ENCODE measurements around the gene GMCL2. TPM values are rescaled to one million over a fixed set of nuclear protein-coding genes. Genes with fewer than 3 reads are reported as not detected.

The GMCL2 gene
- total and polyA plus RNA-seq, 5 experiments from 2014 or later: 0.14 TPM; not detected in 4

DNA sequence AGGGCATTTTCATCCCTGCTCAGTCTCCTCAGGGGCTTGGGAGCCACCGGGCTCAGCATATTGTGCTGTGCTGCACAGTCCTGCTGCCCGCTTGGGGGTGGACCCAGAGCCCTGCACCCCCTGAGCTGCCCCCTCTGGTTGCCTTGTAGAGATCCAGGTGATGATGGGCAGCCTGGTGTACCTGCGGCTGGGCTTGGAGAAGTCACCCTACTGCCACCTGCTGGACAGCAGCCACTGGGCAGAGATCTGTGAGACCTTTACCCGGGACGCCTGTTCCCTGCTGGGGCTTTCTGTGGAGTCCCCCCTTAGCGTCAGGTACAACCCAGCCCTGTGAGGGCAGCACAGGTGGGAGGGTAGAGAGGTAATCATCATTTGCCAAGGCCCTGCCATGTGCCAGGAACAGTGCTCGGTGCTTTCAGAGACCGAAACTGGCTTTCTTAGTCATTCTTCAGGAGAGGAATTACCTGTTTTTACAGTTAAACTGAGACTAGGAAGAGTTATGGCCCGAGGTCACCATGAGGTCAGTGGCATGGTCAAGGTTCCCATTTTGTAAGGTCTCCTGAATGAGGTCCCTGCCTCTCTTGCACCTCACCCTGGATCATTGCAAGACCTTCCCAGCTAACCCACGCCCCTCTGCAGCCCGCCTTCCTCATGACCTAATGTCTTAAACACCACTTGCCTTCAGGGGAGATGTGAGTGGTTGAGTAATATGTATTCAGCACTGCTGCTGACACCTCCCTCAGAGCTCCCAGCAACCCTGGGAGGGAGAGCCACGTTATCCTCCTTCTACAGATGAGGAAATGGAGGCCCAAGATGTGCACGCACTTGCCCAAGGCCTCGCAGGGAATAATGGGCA, 41.0 kb downstream of the GMCL2 start:
- no peaks in the 10 kb centered on the region for H3K9me3 Mint-ChIP-seq
- peak; percentile 96 to 99 for ATAC-seq
- peaks cover 7 to 28% (median 13%) of the 10 kb centered on the region in 4 donors for H3K4me1 Mint-ChIP-seq
- POLR2A ChIA-PET: interaction anchor here (0.6 to 1.2 kb wide), 7 partner anchors 17 to 78 kb away, joined by 3 to 12 read pairs (median 3); partner anchors contain the start of gene HNRNPAB
- peak overlapping the region in 4 of 10 donors; percentile 48 to 91 (median 61) for H3K27ac Mint-ChIP-seq
- H3K36me3 Mint-ChIP-seq: peaks cover 0 to 89% (median 2%) of the 10 kb centered on the region in 3 donors
- H3K4me3 Mint-ChIP-seq: no peak overlapping the region
- H3K27me3 Mint-ChIP-seq: no peaks in the 10 kb centered on the region
- DNase-seq: peak; percentile 65 to 89 (median 74)

DNA sequence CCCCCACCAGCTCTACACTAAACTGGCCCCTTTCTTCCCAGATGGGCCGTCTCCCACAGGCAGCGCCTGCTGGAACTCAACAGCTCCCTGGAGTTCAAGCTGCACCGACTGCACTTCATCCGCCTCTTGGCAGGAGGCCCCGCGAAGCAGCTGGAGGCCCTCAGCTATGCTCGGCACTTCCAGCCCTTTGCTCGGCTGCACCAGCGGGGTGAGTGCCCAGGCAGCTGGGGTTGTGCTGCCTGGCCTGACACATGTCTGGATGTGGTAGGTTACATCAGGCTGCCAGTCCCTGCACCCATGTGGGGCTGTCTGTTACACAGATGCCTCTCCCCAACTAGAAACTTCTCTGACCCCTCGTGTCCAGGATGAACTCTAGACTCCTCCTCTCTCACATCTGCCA, 43.3 kb downstream of the GMCL2 start:
- DNase-seq (no peak), ATAC-seq (no peak)
- Mint-ChIP-seq H3K27ac (peak overlapping the region in 2 of 10 donors; percentile 31 to 77), H3K27me3 (no peaks in the 10 kb centered on the region), H3K36me3 (peaks cover 0 to 76% (median 2%) of the 10 kb centered on the region in 3 donors), H3K9me3 (no peaks in the 10 kb centered on the region), H3K4me1 (peaks cover 0 to 12% (median under 1%) of the 10 kb centered on the region in 4 donors), H3K4me3 (no peak overlapping the region)
- POLR2A ChIA-PET: interaction anchor here (0.7 to 1.6 kb wide), 6 partner anchors 9 to 68 kb away, joined by 3 to 4 read pairs (median 3); partner anchors contain the start of gene N4BP3

DNA sequence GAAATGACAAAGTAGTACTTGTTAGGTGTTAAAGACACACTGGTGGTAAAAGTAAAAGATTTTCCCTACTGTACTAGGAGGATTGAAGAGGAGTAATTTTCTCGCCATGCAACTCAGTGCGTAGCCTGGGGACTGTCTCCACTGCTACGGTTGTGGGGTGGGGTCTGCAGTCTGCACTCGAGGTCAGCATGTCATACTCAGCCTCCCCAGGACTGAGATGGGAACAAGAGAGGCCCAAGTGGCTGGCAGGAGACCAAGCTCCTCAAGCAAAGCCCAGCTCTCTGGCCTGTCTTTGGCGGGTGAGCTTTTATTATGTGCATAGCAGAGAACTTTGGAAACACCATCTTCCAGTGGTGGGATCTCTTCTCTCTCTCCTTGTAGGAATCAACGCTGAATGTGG, 43.9 kb downstream of the GMCL2 start:
- ATAC-seq: no peak
- no peak for DNase-seq
- H3K4me3 Mint-ChIP-seq: no peak overlapping the region
- peaks cover 0 to 74% (median 2%) of the 10 kb centered on the region in 3 donors for H3K36me3 Mint-ChIP-seq
- H3K27ac Mint-ChIP-seq: peak overlapping the region in 1 of 10 donors; percentile 11
- H3K4me1 Mint-ChIP-seq: peaks cover 0 to 12% (median under 1%) of the 10 kb centered on the region in 4 donors
- no peaks in the 10 kb centered on the region for H3K27me3 Mint-ChIP-seq
- POLR2A ChIA-PET: interaction anchor here (0.7 to 1.6 kb wide), 3 partner anchors 12 to 67 kb away, joined by 3 read pairs; partner anchors contain the start of gene N4BP3
- H3K9me3 Mint-ChIP-seq: no peaks in the 10 kb centered on the region

DNA sequence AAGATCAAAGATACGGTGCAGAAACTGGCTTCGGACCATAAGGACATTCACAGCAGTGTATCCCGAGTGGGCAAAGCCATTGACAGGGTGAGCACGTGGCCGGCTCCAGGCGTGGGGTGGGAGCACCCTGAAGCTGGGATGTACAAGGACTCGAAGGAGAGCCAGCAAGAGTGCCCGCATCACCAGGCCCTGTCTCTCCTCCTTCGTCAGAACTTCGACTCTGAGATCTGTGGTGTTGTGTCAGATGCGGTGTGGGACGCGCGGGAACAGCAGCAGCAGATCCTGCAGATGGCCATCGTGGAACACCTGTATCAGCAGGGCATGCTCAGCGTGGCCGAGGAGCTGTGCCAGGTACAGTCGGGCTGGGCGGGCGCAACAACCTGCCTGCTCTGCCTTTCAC, 44.5 kb downstream of the GMCL2 start:
- no peaks in the 10 kb centered on the region for H3K9me3 Mint-ChIP-seq
- H3K36me3 Mint-ChIP-seq: peaks cover 0 to 74% (median 2%) of the 10 kb centered on the region in 3 donors
- H3K4me3 Mint-ChIP-seq: no peak overlapping the region
- ATAC-seq (no peak), DNase-seq (no peak)
- peaks cover 0 to 12% (median 0%) of the 10 kb centered on the region in 4 donors for H3K4me1 Mint-ChIP-seq
- H3K27me3 Mint-ChIP-seq: no peaks in the 10 kb centered on the region
- H3K27ac Mint-ChIP-seq: peak overlapping the region in 2 of 10 donors; percentile 11 to 31
- POLR2A ChIA-PET: interaction anchor here (1.0 to 1.6 kb wide), 2 partner anchors 12 to 67 kb away, joined by 3 read pairs; no protein-coding TSS in a partner anchor

DNA sequence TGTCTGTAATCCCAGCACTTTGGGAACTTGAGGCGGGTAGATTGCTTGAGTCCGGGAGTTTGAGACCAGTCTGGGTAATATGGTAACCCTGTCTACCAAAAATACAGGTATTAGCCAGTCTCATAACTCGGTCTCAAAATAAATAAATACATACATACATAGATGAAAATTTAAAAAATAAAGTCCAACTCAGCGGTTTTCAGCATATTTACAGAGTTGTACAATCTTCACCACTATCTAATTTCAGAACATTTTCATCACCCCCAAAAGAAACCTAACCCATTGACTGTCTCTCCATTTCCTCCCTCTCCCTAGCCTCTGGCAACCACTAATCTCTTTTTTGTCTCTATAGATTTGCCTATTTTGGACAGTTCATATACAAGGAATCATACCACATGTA, 45.6 kb downstream of the GMCL2 start:
- peaks cover 0 to 70% (median 2%) of the 10 kb centered on the region in 3 donors for H3K36me3 Mint-ChIP-seq
- no peaks in the 10 kb centered on the region for H3K9me3 Mint-ChIP-seq
- H3K27me3 Mint-ChIP-seq: no peaks in the 10 kb centered on the region
- H3K4me1 Mint-ChIP-seq: peaks cover 3 to 17% (median 7%) of the 10 kb centered on the region in 4 donors
- DNase-seq (no peak), ATAC-seq (no peak)
- POLR2A ChIA-PET: interaction anchor here (1.0 to 1.2 kb wide), 2 partner anchors 12 to 21 kb away, joined by 3 to 7 read pairs; partner anchors contain the start of gene NHP2
- H3K4me3 Mint-ChIP-seq: no peak overlapping the region
- H3K27ac Mint-ChIP-seq: peak overlapping the region in 1 of 10 donors; percentile 2

DNA sequence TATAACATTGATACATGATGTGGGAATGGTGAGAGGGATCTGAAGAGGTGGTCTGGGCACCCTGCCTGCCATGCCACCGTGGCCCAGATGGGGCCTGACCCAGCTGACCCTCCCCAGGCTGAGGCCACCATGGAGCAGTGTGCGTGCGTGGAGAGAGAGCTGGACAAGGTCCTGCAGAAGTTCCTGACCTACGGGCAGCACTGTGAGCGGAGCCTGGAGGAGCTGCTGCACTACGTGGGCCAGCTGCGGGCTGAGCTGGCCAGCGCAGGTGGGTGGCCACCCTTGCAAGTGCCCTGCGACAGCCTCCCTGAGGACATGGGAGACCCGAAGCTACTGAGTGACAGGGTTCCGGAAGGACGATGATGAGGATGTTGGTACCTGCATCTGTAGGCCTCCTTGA, 49.2 kb downstream of the GMCL2 start:
- no peak for DNase-seq
- Mint-ChIP-seq H3K4me3 (no peak overlapping the region), H3K4me1 (peaks cover 10 to 39% (median 26%) of the 10 kb centered on the region in 4 donors), H3K9me3 (no peaks in the 10 kb centered on the region), H3K27ac (no peak overlapping the region), H3K27me3 (no peaks in the 10 kb centered on the region), H3K36me3 (peaks cover 0 to 68% (median 0%) of the 10 kb centered on the region in 3 donors)
- ATAC-seq: no peak
- POLR2A ChIA-PET: interaction anchor here (0.6 to 1.5 kb wide), 2 partner anchors 17 to 23 kb away, joined by 5 to 6 read pairs; no protein-coding TSS in a partner anchor

DNA sequence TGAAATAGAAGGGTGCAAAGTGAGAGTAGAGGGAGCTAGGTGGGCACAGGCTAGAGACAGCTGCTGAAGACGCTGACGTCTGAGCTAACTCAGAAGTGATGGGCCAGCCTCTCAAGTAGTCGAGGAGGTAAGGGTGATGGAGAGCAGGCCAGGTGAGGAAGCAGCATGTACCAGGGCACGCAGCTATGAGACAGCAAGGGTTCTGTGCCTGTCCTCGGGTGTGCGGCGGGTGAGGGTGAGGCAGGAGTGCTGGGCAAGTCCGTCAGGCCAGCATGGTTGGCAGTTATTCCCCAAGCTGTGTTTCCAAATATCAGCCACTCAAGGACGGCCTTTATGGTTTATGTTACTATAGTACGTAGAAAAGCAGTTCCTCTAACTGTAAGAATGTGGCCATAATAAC, 50.2 kb downstream of the GMCL2 start:
- H3K4me3 Mint-ChIP-seq: no peak overlapping the region
- POLR2A ChIA-PET: interaction anchor here (1.0 to 1.5 kb wide), 2 partner anchors 16 to 22 kb away, joined by 3 to 6 read pairs; no protein-coding TSS in a partner anchor
- ATAC-seq: no peak
- H3K4me1 Mint-ChIP-seq: peaks cover 14 to 46% (median 28%) of the 10 kb centered on the region in 4 donors
- H3K9me3 Mint-ChIP-seq: no peaks in the 10 kb centered on the region
- no peaks in the 10 kb centered on the region for H3K27me3 Mint-ChIP-seq
- H3K27ac Mint-ChIP-seq: peak overlapping the region in 6 of 10 donors; percentile 28 to 79 (median 48)
- no peak for DNase-seq
- peaks cover 0 to 59% (median 0%) of the 10 kb centered on the region in 3 donors for H3K36me3 Mint-ChIP-seq

Other genes with a start within 250 kb of the GMCL2 start
- gene PROP1, start 191.1 kb downstream of the GMCL2 start, total RNA-seq: not detected
- gene PROP1, start 191.1 kb downstream of the GMCL2 start, polyA plus RNA-seq: not detected
- 1 to 10 TPM; 7.0 to 7.2 TPM for gene N4BP3, start 73.8 kb downstream of the GMCL2 start, total RNA-seq
- 1 to 10 TPM; 1.6 to 5.5 (median 2.0) TPM for gene N4BP3, start 73.8 kb downstream of the GMCL2 start, polyA plus RNA-seq
- gene RMND5B, start 56.4 kb downstream of the GMCL2 start, total RNA-seq: 10 to 100 TPM; 33.7 to 33.8 TPM
- 10 to 100 TPM; 24.9 to 39.0 (median 36.8) TPM for gene RMND5B, start 56.4 kb downstream of the GMCL2 start, polyA plus RNA-seq
- gene NHP2, start 33.5 kb downstream of the GMCL2 start, total RNA-seq: 10 to 100 TPM; 79.3 to 85.4 TPM
- 100 to 1,000 TPM; 238 to 276 (median 270) TPM for gene NHP2, start 33.5 kb downstream of the GMCL2 start, polyA plus RNA-seq
- gene HNRNPAB, start 17.2 kb upstream of the GMCL2 start, total RNA-seq: 10 to 100 TPM; 79.3 to 82.5 TPM
- gene HNRNPAB, start 17.2 kb upstream of the GMCL2 start, polyA plus RNA-seq: 10 to 100 TPM; 43.6 to 74.9 (median 61.2) TPM
- gene PHYKPL, start 45.4 kb upstream of the GMCL2 start, total RNA-seq: 100 to 1,000 TPM; 209 to 229 TPM
- 10 to 100 TPM; 41.1 to 51.8 (median 49.7) TPM for gene PHYKPL, start 45.4 kb upstream of the GMCL2 start, polyA plus RNA-seq

Data from naive thymus-derived CD8-positive, alpha-beta T cell (primary cell).